Gastroesophageal sphincter (tissue), 4 donors: Measurements from ENCODE around the gene TCN1. TPM values are rescaled to one million over a fixed set of nuclear protein-coding genes. Genes with fewer than 3 reads are reported as not detected.

Experiments
- ATAC-seq: fragments of 150-250 bp; one replicate; pipeline ENCODE4 v1.9.1; 2016; ENCODE audit warnings: mild to moderate bottlenecking, moderate library complexity
- H3K27ac ChIP-seq, 4 donors: fragments of 200-600 bp; sonication (generic) in 3 of 4; 1 replicate in 3 of 4; 2 replicates in 1 of 4; pipeline ENCODE4 v1.5.1; 2016 to 2019
- H3K27me3 ChIP-seq: fragments of 200-600 bp; sonication (generic); one replicate; pipeline ENCODE4 v1.5.1; 2019
- H3K36me3 ChIP-seq, 2 donors: fragments of 200-600 bp; sonication (generic); one replicate each; pipeline ENCODE4 v1.5.1; 2019; ENCODE audit warnings: control low read depth in 1 of 2
- H3K4me1 ChIP-seq, 3 donors: fragments of 200-600 bp; sonication (generic); 1 replicate in 2 of 3; 2 replicates in 1 of 3; pipeline ENCODE4 v1.5.1; 2016 to 2019; ENCODE audit warnings: control low read depth in 2 of 3
- H3K4me3 ChIP-seq, 2 donors: fragments of 200-600 bp; sonication (generic); one replicate each; pipeline ENCODE4 v1.5.1; 2019; ENCODE audit warnings: mild to moderate bottlenecking in 1 of 2, moderate library complexity in 1 of 2
- H3K9me3 ChIP-seq, 3 donors: fragments of 200-600 bp; sonication (generic); one replicate each; pipeline ENCODE4 v1.5.1; 2017 to 2019; ENCODE audit warnings: control low read depth in 2 of 3
- EP300 ChIP-seq: sonication (generic); formaldehyde crosslinking; IDR thresholded peaks from one replicate; pipeline ENCODE4 v1.6.1; 2017; ENCODE audit warnings: antibody characterized with exemption, mild to moderate bottlenecking
- POLR2A ChIP-seq, 2 donors: fragments of 450-650 bp; IDR thresholded peaks; one replicate each; pipeline ENCODE4 v1.6.1; 2017; ENCODE audit warnings: antibody characterized with exemption in 2 of 2, mild to moderate bottlenecking in 2 of 2, moderate library complexity in 1 of 2
- POLR2AphosphoS5 ChIP-seq: sonication (generic); formaldehyde crosslinking; IDR thresholded peaks from one replicate; pipeline ENCODE4 v1.6.1; 2017; ENCODE audit warnings: antibody characterized with exemption
- WGBS, 2 donors: methylation state at CpG; one replicate each; pipeline ENCODE4 v1.1.5; 2018; ENCODE audit warnings: low coverage in 1 of 2; 5-methylcytosine and 5-hydroxymethylcytosine counted together
- total RNA-seq, 4 donors: library from RNA; depleted of rRNA; stranded (reverse); fragments of >200 nt; gene quantifications; one replicate each; pipeline ENCODE4 v1.1.0, GENCODE V29; 2016
- TF ChIP-seq, protein P1 (sequence below), 4 experiments: fragments of 200-600 bp in 2 of 4; fragments of 450-650 bp in 2 of 4; sonication (generic) in 1 of 4; IDR thresholded peaks; one replicate each; pipeline ENCODE4 v1.5.1; 2017 to 2019; ENCODE audit warnings: antibody characterized with exemption in 4 of 4, mild to moderate bottlenecking in 2 of 4, moderate library complexity in 2 of 4

TCN1 gene
- total RNA-seq, 4 donors from 2014 or later, result 23.8 TPM; not detected in 3

- Histone ChIP-seq H3K4me3 (no peak overlapping the region), H3K36me3 (no peaks in the 10 kb centered on the region), H3K4me1 (peaks cover 0 to 5% (median 0%) of the 10 kb centered on the region in 3 donors), H3K27me3 (peaks cover 27% of the 10 kb centered on the region), H3K9me3 (no peaks in the 10 kb centered on the region), H3K27ac (no peak overlapping the region)
- TF ChIP-seq POLR2A (IDR thresholded peaks at IDR 0.05) (no peak), EP300 (no peak), POLR2AphosphoS5 (no peak)
- TF ChIP-seq, protein P1, sequence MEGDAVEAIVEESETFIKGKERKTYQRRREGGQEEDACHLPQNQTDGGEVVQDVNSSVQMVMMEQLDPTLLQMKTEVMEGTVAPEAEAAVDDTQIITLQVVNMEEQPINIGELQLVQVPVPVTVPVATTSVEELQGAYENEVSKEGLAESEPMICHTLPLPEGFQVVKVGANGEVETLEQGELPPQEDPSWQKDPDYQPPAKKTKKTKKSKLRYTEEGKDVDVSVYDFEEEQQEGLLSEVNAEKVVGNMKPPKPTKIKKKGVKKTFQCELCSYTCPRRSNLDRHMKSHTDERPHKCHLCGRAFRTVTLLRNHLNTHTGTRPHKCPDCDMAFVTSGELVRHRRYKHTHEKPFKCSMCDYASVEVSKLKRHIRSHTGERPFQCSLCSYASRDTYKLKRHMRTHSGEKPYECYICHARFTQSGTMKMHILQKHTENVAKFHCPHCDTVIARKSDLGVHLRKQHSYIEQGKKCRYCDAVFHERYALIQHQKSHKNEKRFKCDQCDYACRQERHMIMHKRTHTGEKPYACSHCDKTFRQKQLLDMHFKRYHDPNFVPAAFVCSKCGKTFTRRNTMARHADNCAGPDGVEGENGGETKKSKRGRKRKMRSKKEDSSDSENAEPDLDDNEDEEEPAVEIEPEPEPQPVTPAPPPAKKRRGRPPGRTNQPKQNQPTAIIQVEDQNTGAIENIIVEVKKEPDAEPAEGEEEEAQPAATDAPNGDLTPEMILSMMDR (IDR thresholded peaks at IDR 0.05), result no peak
- WGBS, 2 donors, result 57 to 80% methylated on average over 1 of the region's 1 CpG
- ATAC-seq, result no peak
Measured at GRCh38 chr11:59815754-59816153, 50.5 kb downstream of the TCN1 start.

GRCh38 chr11:59814021-59814420, 52.3 kb downstream of the TCN1 start:
- TF ChIP-seq EP300, result no peak
- no peak for TF ChIP-seq POLR2A (IDR thresholded peaks at IDR 0.05)
- no peak for TF ChIP-seq POLR2AphosphoS5
- TF ChIP-seq, protein P1 (IDR thresholded peaks at IDR 0.05), result no peak
- 21 to 63% methylated on average over 1 of the region's 1 CpG for WGBS, 2 donors
- H3K4me3 ChIP-seq, result no peak overlapping the region
- peaks cover 27% of the 10 kb centered on the region for H3K27me3 ChIP-seq
- H3K36me3 ChIP-seq, result peaks cover 0 to under 1% of the 10 kb centered on the region in 2 donors
- no peaks in the 10 kb centered on the region for H3K9me3 ChIP-seq
- no peak overlapping the region for H3K27ac ChIP-seq
- H3K4me1 ChIP-seq, result peaks cover 0 to 16% (median 6%) of the 10 kb centered on the region in 3 donors
- ATAC-seq, result no peak

DNA sequence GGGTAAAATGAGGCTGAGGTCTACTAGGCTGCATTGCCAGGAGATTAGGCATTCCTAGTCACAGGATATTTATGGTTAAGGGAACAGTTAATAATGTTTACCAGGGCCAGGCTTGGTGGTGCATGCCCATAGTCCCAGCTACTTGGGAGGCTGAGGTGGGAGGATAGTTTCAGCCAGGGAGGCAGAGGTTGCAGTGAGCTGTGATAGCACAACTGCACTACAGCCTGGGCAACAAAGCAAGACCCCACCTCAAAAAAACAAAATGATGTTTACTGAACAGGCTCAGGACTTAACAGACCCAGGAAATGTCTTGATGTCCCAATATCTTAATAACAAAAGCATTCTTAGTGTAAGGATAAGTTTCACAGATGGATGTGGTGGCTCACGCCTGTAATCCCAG, 52.9 kb downstream of the TCN1 start:
- Histone ChIP-seq H3K36me3 (peaks cover 0 to 7% of the 10 kb centered on the region in 2 donors), H3K27me3 (peaks cover 27% of the 10 kb centered on the region), H3K4me3 (no peak overlapping the region), H3K27ac (no peak overlapping the region), H3K4me1 (peaks cover 0 to 16% (median 6%) of the 10 kb centered on the region in 3 donors), H3K9me3 (no peaks in the 10 kb centered on the region)
- no peak for TF ChIP-seq EP300
- TF ChIP-seq POLR2A (IDR thresholded peaks at IDR 0.05), result no peak
- TF ChIP-seq, protein P1 (IDR thresholded peaks at IDR 0.05), result no peak
- no peak for TF ChIP-seq POLR2AphosphoS5
- 80% methylated on average over 1 of the region's 1 CpG; no CpG with 5 or more reads in 1 of the 2 donors for WGBS, 2 donors
- no peak for ATAC-seq

GRCh38 chr11:59812220-59812619, 54.1 kb downstream of the TCN1 start:
- ATAC-seq, result no peak
- H3K4me1 ChIP-seq, result peaks cover 0 to 16% (median 6%) of the 10 kb centered on the region in 3 donors
- H3K27ac ChIP-seq, result no peak overlapping the region
- H3K4me3 ChIP-seq, result no peak overlapping the region
- no peaks in the 10 kb centered on the region for H3K9me3 ChIP-seq
- peaks cover 0 to 18% of the 10 kb centered on the region in 2 donors for H3K36me3 ChIP-seq
- H3K27me3 ChIP-seq, result peaks cover 27% of the 10 kb centered on the region
- TF ChIP-seq POLR2A (IDR thresholded peaks at IDR 0.05), result no peak
- no peak for TF ChIP-seq EP300
- no peak for TF ChIP-seq POLR2AphosphoS5
- TF ChIP-seq, protein P1 (IDR thresholded peaks at IDR 0.05), result no peak
- 76 to 84% methylated on average over 2 of the region's 2 CpGs for WGBS, 2 donors

DNA sequence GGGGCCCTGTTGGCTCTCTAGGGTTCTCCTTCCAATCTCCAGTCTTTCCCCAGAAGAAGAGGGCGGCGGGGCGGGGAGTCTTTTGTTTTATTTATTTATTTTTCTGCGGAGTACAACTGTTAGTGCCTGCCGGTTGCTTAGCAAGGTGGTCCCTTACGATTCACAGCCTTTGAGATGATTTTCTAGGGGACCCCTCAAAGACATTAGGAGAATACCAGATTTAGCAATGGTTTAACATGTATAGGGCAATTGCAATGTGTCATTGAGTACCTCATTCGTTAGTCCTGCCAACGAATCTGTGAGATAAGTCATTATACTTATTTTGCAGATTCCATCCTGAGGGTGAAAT, 55.4 kb downstream of the TCN1 start:
- Histone ChIP-seq H3K4me3 (peak overlapping the region; percentile 76 to 94), H3K4me1 (peaks cover 0 to 16% (median 6%) of the 10 kb centered on the region in 3 donors), H3K27ac (peak overlapping the region in 3 of 4 donors; percentile 83 to 87 (median 86)), H3K36me3 (peaks cover 0 to 32% of the 10 kb centered on the region in 2 donors), H3K27me3 (peaks cover 27% of the 10 kb centered on the region), H3K9me3 (no peaks in the 10 kb centered on the region)
- 5 to 19% methylated on average over 3 to 8 of the region's 8 CpGs for WGBS, 2 donors
- TF ChIP-seq POLR2AphosphoS5 (no peak), EP300 (no peak), POLR2A (IDR thresholded peaks at IDR 0.05) (no peak)
- TF ChIP-seq, protein P1 (IDR thresholded peaks at IDR 0.05), result no peak
- ATAC-seq, result no peak
